HepG2 (cell line): ENCODE results near the gene ACTN1. TPM values are rescaled to one million over a fixed set of nuclear protein-coding genes. Genes with fewer than 3 reads are reported as not detected.

Source experiments
- ATAC-seq: fragments of 200-7000 bp; cut with Tn5 transposase; 3 replicates; pipeline ENCODE4 v1.9.1; 2020; ENCODE audit warnings: mild to moderate bottlenecking, moderate library complexity
- Bru-seq: library from RNA; stranded (reverse); fragments of 400-500 nt; gene quantifications from one replicate; lab custom pipeline; 2021; lab: Mats Ljungman, UMichigan
- BruChase-seq, 2 experiments: library from RNA; stranded (reverse); fragments of 400-500 nt; gene quantifications; one replicate each; lab custom pipeline; 2021; lab: Mats Ljungman, UMichigan
- BruUV-seq: library from RNA; stranded (reverse); fragments of 400-500 nt; replicated peaks from 2 replicates; lab custom pipeline; 2021; lab: Mats Ljungman, UMichigan
- CTCF ChIA-PET: fragments of 300-600 bp; formaldehyde crosslinking; extraction: SDS; loops from one replicate; lab custom pipeline; 2021; ENCODE audit warnings: low total read pairs, inconsistent platforms, low intra/inter-chr PET ratio; lab: Yijun Ruan, JAX
- POLR2A ChIA-PET: fragments of 350-600 bp; sonication (Branson Sonifier 250); formaldehyde crosslinking; loops from one replicate; lab custom pipeline; 2020; ENCODE audit warnings: antibody characterized with exemption, inconsistent platforms; lab: Yijun Ruan, JAX
- DNase-seq: peaks from one replicate; pipeline ENCODE4 v3.0.0-alpha.2; 2015; ENCODE audit warnings: low spot score
- FAIRE-seq: peaks from 3 replicates; lab custom pipeline; 2011; peaks lifted over from hg19 to GRCh38; lab: Jason Lieb, UNC
- H2AFZ ChIP-seq: one replicate; pipeline ENCODE4 v1.6.1; 2011; ENCODE audit warnings: low read length, inconsistent platforms
- H3K27ac ChIP-seq: fragments of 300-600 bp; 3 replicates; pipeline ENCODE4 v1.8.0; 2011; ENCODE audit warnings: mixed run types, mild to moderate bottlenecking, mixed read lengths, low read length, inconsistent platforms; ENCODE audit not compliant: insufficient read depth; ENCODE audit errors: extremely low read length
- H3K27me3 ChIP-seq, 2 experiments: fragments of 200-600 bp in 1 of 2; 2 replicates in 1 of 2; 3 replicates in 1 of 2; pipeline versions ENCODE4 v1.6.0 to v1.8.0; 2011; ENCODE audit warnings: low read length in 2 of 2, mild to moderate bottlenecking in 2 of 2, moderate library complexity in 2 of 2, inconsistent platforms in 1 of 2; ENCODE audit not compliant: insufficient read depth in 2 of 2, control insufficient read depth in 1 of 2
- H3K36me3 ChIP-seq, 2 experiments: fragments of 200-600 bp in 1 of 2; replicated peaks in 1 of 2; 2 replicates in 1 of 2; 3 replicates in 1 of 2; pipeline versions ENCODE4 v1.5.1 to v1.8.0; 2011; ENCODE audit warnings: low read length in 2 of 2, inconsistent platforms in 1 of 2; ENCODE audit not compliant: insufficient read depth in 2 of 2, control insufficient read depth in 1 of 2
- H3K4me1 ChIP-seq: 2 replicates; pipeline ENCODE4 v1.5.1; 2012; ENCODE audit warnings: low read length, inconsistent platforms; ENCODE audit not compliant: insufficient read depth
- H3K4me2 ChIP-seq: 2 replicates; pipeline ENCODE4 v1.6.0; 2011; ENCODE audit warnings: low read depth, low read length, inconsistent platforms
- H3K4me3 ChIP-seq, 3 experiments: fragments of 200-600 bp in 1 of 3; sonication (generic), shearing (Covaris generic) in 1 of 3; replicated peaks in 1 of 3; 2 replicates each; pipeline ENCODE4 v1.5.1; 2011 to 2016; ENCODE audit warnings: low read length in 3 of 3, inconsistent platforms in 2 of 3, low read depth in 2 of 3, mild to moderate bottlenecking in 2 of 3, control low read depth in 1 of 3, mixed read lengths in 1 of 3; ENCODE audit not compliant: insufficient read depth in 1 of 3
- H3K79me2 ChIP-seq: one replicate; pipeline ENCODE4 v1.6.1; 2011; ENCODE audit warnings: low read length, inconsistent platforms; ENCODE audit not compliant: insufficient read depth
- H3K9ac ChIP-seq: 2 replicates; pipeline ENCODE4 v1.6.0; 2011; ENCODE audit warnings: mild to moderate bottlenecking, low read depth, low read length, inconsistent platforms; ENCODE audit not compliant: insufficient read depth
- H3K9me3 ChIP-seq: 2 replicates; pipeline ENCODE4 v1.5.1; 2012; ENCODE audit warnings: mild to moderate bottlenecking, low read length
- H4K20me1 ChIP-seq: 2 replicates; pipeline ENCODE4 v1.6.0; 2011; ENCODE audit warnings: inconsistent platforms, mild to moderate bottlenecking, low read length, moderate library complexity; ENCODE audit not compliant: insufficient read depth
- DRAP1 ChIP-seq: IDR thresholded peaks from 2 replicates; pipeline ENCODE4 v1.6.1; 2016; ENCODE audit warnings: missing genetic modification reagents, missing compliant biosample characterization
- HNF4A ChIP-seq: sonication (generic); formaldehyde crosslinking; IDR thresholded peaks from 2 replicates; pipeline ENCODE4 v1.4.0; 2020; ENCODE audit warnings: missing genetic modification reagents
- KMT2A ChIP-seq: sonication (generic); formaldehyde crosslinking; IDR thresholded peaks from 2 replicates; pipeline ENCODE4 v1.4.0; 2020; ENCODE audit warnings: missing genetic modification reagents
- MAFG ChIP-seq: sonication (generic); formaldehyde crosslinking; IDR thresholded peaks from 2 replicates; pipeline ENCODE4 v1.5.1; 2020; ENCODE audit warnings: mild to moderate bottlenecking, missing genetic modification reagents
- MEF2D ChIP-seq: sonication (generic); formaldehyde crosslinking; IDR thresholded peaks from 2 replicates; pipeline ENCODE4 v1.5.1; 2020; ENCODE audit warnings: mild to moderate bottlenecking, missing genetic modification reagents
- MYPOP ChIP-seq: sonication (generic); formaldehyde crosslinking; IDR thresholded peaks from 2 replicates; pipeline ENCODE4 v1.8.1; 2023; ENCODE audit warnings: mild to moderate bottlenecking, moderate library complexity, missing genetic modification reagents
- RFXAP ChIP-seq: sonication (generic); formaldehyde crosslinking; IDR thresholded peaks from 2 replicates; pipeline ENCODE4 v1.4.0; 2020; ENCODE audit warnings: missing genetic modification reagents, borderline replicate concordance
- SNAI1 ChIP-seq: sonication (generic); formaldehyde crosslinking; IDR thresholded peaks from 2 replicates; pipeline ENCODE4 v1.5.0; 2020; ENCODE audit warnings: mild to moderate bottlenecking, missing genetic modification reagents, borderline replicate concordance
- ZNF724P ChIP-seq: sonication (generic); formaldehyde crosslinking; IDR thresholded peaks from 2 replicates; pipeline ENCODE4 v1.8.0; 2022; ENCODE audit warnings: missing genetic modification reagents, borderline replicate concordance
- WGBS: methylation state at CpG from one replicate; pipeline ENCODE4 v1.1.6; 2017; ENCODE audit warnings: low lambda C conversion rate; 5-methylcytosine and 5-hydroxymethylcytosine counted together
- in situ Hi-C: cut with HindIII; loops from 2 replicates; pipeline ENCODE4 v1.10.0; 2017; ENCODE audit warnings: low pct_unique_long_range_greater_than_20kb; ENCODE audit not compliant: extremely low pct_ligation_motif_present
- intact Hi-C: fragments of 100-400 bp; cut with micrococcal nuclease; formaldehyde crosslinking; loops from one replicate; pipeline ENCODE4 v1.10.0; 2022; ENCODE audit not compliant: unreplicated experiment
- long read RNA-seq, 2 experiments: library from RNA in 1 of 2; library from polyadenylated mRNA in 1 of 2; stranded (forward) in 1 of 2; unstranded in 1 of 2; transcript quantifications; one replicate each; pipeline ENCODE4 v2.0.0, GENCODE V29; 2019 to 2022
- polyA minus RNA-seq, 3 experiments: library from RNA; depleted of rRNA, polyadenylated mRNA; stranded (reverse); fragments of >200 nt; gene quantifications; 2 replicates each; pipeline ENCODE4 v1.2.3, GENCODE V29; 2011; ENCODE audit warnings: low replicate concordance in 1 of 3
- polyA plus RNA-seq, 8 experiments: library from polyadenylated mRNA; depleted of rRNA in 3 of 8; stranded (reverse) in 7 of 8; unstranded in 1 of 8; fragments of >200 nt; fragmentation: Illumina TruSeq in 4 of 8; extraction: Trizol in 4 of 8; gene quantifications; 2 replicates each; pipeline versions ENCODE4 v1.2.1 to v1.2.3, GENCODE V29; 2011 to 2016; ENCODE audit warnings: low read depth in 4 of 8, missing spikeins in 1 of 8, mixed read lengths in 1 of 8; ENCODE audit not compliant: insufficient read depth in 1 of 8
- total RNA-seq, 5 experiments: library from RNA; depleted of rRNA; stranded (reverse); fragments of >200 nt; fragmentation: Illumina TruSeq; extraction: Trizol; gene quantifications; 2 replicates each; pipeline ENCODE4 v1.2.3, GENCODE V29; 2016; ENCODE audit warnings: low read depth in 1 of 5
- TF ChIP-seq, protein P1 (sequence below): IDR thresholded peaks from 2 replicates; pipeline ENCODE4 v1.6.1; 2016
- TF ChIP-seq, protein P2 (sequence below): sonication (generic); formaldehyde crosslinking; conservative IDR thresholded peaks from 2 replicates; pipeline ENCODE4 v1.4.0; 2020; ENCODE audit warnings: missing genetic modification reagents

ACTN1 gene
- total RNA-seq (2016; rRNA removed; fragmentation: Illumina TruSeq; extraction: Trizol) (58.6 and 62.4 TPM in 2 replicates), polyA plus RNA-seq (2011; rRNA removed) (152 and 162 TPM in 2 replicates), polyA minus RNA-seq (2011; rRNA and poly(A)+ RNA removed; ENCODE audit: low replicate concordance) (144 and 214 TPM in 2 replicates), Bru-seq, nascent RNA (percentile 88 among the genes with signal in this experiment), BruChase-seq, experiment 1, labeled RNA remaining after a 6-hour chase (percentile 85 among the genes with signal in this experiment), BruChase-seq, experiment 2, labeled RNA remaining after a 2-hour chase (percentile 83 among the genes with signal in this experiment)
- total RNA-seq (2016; cell fraction: cytosol; rRNA removed; fragmentation: Illumina TruSeq; extraction: Trizol; ENCODE audit: low read depth): 9.6 and 10.7 TPM in 2 replicates
- 55.0 and 63.6 TPM in 2 replicates for total RNA-seq (2016; cell fraction: insoluble cytoplasmic fraction; rRNA removed; fragmentation: Illumina TruSeq; extraction: Trizol)
- 25.2 and 28.3 TPM in 2 replicates for total RNA-seq (2016; cell fraction: membrane; rRNA removed; fragmentation: Illumina TruSeq; extraction: Trizol)
- 62.9 and 75.6 TPM in 2 replicates for total RNA-seq (2016; cell fraction: nucleus; rRNA removed; fragmentation: Illumina TruSeq; extraction: Trizol)
- polyA plus RNA-seq (2011; cell fraction: cytosol; rRNA removed): 97.7 and 136 TPM in 2 replicates
- 162 and 195 TPM in 2 replicates for polyA plus RNA-seq (2011; cell fraction: nucleus; rRNA removed)
- 109 and 118 TPM in 2 replicates for polyA plus RNA-seq (2012)
- 8.0 and 10.4 TPM in 2 replicates for polyA plus RNA-seq (2016; cell fraction: cytosol; fragmentation: Illumina TruSeq; extraction: Trizol; ENCODE audit: low read depth)
- 67.9 and 88.1 TPM in 2 replicates for polyA plus RNA-seq (2016; cell fraction: insoluble cytoplasmic fraction; fragmentation: Illumina TruSeq; extraction: Trizol; ENCODE audit: low read depth)
- polyA plus RNA-seq (2016; cell fraction: membrane; fragmentation: Illumina TruSeq; extraction: Trizol; ENCODE audit: low read depth): 15.3 and 18.8 TPM in 2 replicates
- polyA plus RNA-seq (2016; cell fraction: nucleus; fragmentation: Illumina TruSeq; extraction: Trizol; ENCODE audit: insufficient read depth, low read depth): 91.6 and 93.8 TPM in 2 replicates
- 167 and 168 TPM in 2 replicates for polyA minus RNA-seq (2011; cell fraction: cytosol; rRNA and poly(A)+ RNA removed)
- 119 and 126 TPM in 2 replicates for polyA minus RNA-seq (2011; cell fraction: nucleus; rRNA and poly(A)+ RNA removed)
- long read RNA-seq, experiment 1, full-length matches to known transcripts: 116 of 170 reads
- long read RNA-seq, experiment 1, partial matches to known transcripts: 42 of 170 reads
- long read RNA-seq, experiment 1, other reads (novel, unspliced or antisense): 12 of 170 reads
- long read RNA-seq, experiment 2, full-length matches to known transcripts: 148 of 321 reads
- long read RNA-seq, experiment 2, partial matches to known transcripts: 61 of 321 reads
- long read RNA-seq, experiment 2, other reads (novel, unspliced or antisense): 112 of 321 reads

DNA sequence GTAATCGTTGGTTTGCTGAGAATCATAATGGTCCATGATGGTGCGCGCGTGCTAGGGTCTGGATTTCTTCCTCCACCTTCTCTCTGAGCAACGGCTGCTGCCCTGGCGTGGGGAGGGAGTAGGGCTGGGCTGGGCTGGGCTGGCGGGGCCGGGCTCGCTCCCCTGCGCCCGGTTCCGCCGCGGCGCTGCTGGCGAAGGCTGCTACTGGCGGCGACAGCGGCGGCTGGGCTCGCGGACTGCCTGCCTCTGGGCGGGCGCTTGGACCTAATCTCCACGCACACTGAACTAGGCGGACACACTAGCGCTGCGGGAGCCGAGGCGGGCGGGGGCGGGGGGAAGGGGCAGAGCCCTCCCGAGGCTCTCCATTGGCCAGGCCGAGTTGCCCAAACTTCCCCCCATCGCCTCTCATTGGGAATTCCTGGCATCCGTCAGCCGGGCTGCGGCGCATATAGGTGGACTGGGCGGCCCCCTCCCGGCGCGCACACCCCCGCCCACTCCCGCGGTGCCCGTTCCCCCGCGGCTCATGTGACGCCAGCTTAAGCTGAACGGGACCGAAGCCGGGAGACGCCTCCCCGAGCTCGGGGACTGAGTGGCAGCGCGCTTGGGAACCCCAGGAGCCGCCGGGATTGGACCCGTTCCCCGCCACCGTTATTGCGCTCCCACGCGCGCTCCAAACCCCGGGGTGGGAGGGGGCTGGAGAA is at the start of gene ACTN1:
Gene ACTN1, minus strand, starts transcription at position 282 of the 701 bp plus-strand sequence. Its CDS starts 246 bp downstream, at position 36.
- Histone ChIP-seq H3K4me1 (peaks cover 68% of the 10 kb centered on the region), H3K4me2 (peak within 1 kb of the TSS; percentile 96), H4K20me1 (peaks cover 15% of the 10 kb centered on the region), H2AFZ (no peak within 1 kb of the TSS), H3K27ac (peak within 1 kb of the TSS; percentile 90), H3K9ac (peak within 1 kb of the TSS; percentile 93), H3K4me3 (peak within 1 kb of the TSS; percentile 95 to 97 (median 95)), H3K79me2 (peaks cover 41% of the 10 kb centered on the region), H3K9me3 (no peaks in the 10 kb centered on the region), H3K27me3 (no peaks in the 10 kb centered on the region), H3K36me3 (peaks cover 3 to 11% of the 10 kb centered on the region in 2 experiments; a peak in 4 of 5 replicates)
- in situ Hi-C loops: loop anchor here (5.0 kb wide), 1 partner anchor 37 kb away; no protein-coding TSS in a partner anchor
- DNase-seq (peak; percentile 94), FAIRE-seq (no peak), ATAC-seq (peak; percentile 78)
- intact Hi-C loops: loop anchor here (1.0 to 5.0 kb wide), 3 partner anchors 24 to 67 kb away; no protein-coding TSS in a partner anchor
- POLR2A ChIA-PET: interaction anchor here (0.9 to 1.6 kb wide), 9 partner anchors 10 to 40 kb away, joined by 3 to 9 read pairs (median 4); no protein-coding TSS in a partner anchor
- WGBS: 0% methylated on average over 1 of the region's 68 CpGs
- BruUV-seq: no TSS peak
- CTCF ChIA-PET: interaction anchor here (1.1 kb wide), 1 partner anchor 41 kb away, joined by 3 read pairs; no protein-coding TSS in a partner anchor
- TF ChIP-seq, protein P1, sequence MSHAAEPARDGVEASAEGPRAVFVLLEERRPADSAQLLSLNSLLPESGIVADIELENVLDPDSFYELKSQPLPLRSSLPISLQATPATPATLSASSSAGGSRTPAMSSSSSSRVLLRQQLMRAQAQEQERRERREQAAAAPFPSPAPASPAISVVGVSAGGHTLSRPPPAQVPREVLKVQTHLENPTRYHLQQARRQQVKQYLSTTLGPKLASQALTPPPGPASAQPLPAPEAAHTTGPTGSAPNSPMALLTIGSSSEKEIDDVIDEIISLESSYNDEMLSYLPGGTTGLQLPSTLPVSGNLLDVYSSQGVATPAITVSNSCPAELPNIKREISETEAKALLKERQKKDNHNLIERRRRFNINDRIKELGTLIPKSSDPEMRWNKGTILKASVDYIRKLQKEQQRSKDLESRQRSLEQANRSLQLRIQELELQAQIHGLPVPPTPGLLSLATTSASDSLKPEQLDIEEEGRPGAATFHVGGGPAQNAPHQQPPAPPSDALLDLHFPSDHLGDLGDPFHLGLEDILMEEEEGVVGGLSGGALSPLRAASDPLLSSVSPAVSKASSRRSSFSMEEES: peak; percentile 84
- TF ChIP-seq SNAI1 (CRISPR knock-in tag) (no peak), ZNF724P (CRISPR knock-in tag) (0 out of 2 replicates have a peak, but pooled peaks have one; percentile 42), KMT2A (CRISPR knock-in tag) (peak; percentile 28; the same call in 1 of the 2 replicates), HNF4A (CRISPR knock-in tag) (peak; percentile 13; the same call in 1 of the 2 replicates), MYPOP (CRISPR knock-in tag) (peak; percentile 96), MAFG (CRISPR knock-in tag) (no peak), DRAP1 (CRISPR knock-in tag) (peak; percentile 92), MEF2D (CRISPR knock-in tag) (0 out of 2 replicates have a peak, but pooled peaks have one; percentile 36), RFXAP (0 out of 2 replicates have a peak, but pooled peaks have one; percentile 18)
- TF ChIP-seq, protein P2, sequence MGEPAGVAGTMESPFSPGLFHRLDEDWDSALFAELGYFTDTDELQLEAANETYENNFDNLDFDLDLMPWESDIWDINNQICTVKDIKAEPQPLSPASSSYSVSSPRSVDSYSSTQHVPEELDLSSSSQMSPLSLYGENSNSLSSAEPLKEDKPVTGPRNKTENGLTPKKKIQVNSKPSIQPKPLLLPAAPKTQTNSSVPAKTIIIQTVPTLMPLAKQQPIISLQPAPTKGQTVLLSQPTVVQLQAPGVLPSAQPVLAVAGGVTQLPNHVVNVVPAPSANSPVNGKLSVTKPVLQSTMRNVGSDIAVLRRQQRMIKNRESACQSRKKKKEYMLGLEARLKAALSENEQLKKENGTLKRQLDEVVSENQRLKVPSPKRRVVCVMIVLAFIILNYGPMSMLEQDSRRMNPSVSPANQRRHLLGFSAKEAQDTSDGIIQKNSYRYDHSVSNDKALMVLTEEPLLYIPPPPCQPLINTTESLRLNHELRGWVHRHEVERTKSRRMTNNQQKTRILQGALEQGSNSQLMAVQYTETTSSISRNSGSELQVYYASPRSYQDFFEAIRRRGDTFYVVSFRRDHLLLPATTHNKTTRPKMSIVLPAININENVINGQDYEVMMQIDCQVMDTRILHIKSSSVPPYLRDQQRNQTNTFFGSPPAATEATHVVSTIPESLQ (CRISPR knock-in tag): no peak
